Measurements from ENCODE around the gene PCDHGB3. TPM values are rescaled to one million over a fixed set of nuclear protein-coding genes. Genes with fewer than 3 reads are reported as not detected.
A peak's percentile ranks its signal among the peaks of the same experiment; 100 is the strongest.
"Not testable (repeated sequence)": the region's sequence is repeated elsewhere in the genome, so short reads cannot be mapped to it uniquely, and the experiment has no call there.

The PCDHGB3 gene
- total and polyA plus RNA-seq, 2 donors, result 1.4 to 7.3 TPM

DNA sequence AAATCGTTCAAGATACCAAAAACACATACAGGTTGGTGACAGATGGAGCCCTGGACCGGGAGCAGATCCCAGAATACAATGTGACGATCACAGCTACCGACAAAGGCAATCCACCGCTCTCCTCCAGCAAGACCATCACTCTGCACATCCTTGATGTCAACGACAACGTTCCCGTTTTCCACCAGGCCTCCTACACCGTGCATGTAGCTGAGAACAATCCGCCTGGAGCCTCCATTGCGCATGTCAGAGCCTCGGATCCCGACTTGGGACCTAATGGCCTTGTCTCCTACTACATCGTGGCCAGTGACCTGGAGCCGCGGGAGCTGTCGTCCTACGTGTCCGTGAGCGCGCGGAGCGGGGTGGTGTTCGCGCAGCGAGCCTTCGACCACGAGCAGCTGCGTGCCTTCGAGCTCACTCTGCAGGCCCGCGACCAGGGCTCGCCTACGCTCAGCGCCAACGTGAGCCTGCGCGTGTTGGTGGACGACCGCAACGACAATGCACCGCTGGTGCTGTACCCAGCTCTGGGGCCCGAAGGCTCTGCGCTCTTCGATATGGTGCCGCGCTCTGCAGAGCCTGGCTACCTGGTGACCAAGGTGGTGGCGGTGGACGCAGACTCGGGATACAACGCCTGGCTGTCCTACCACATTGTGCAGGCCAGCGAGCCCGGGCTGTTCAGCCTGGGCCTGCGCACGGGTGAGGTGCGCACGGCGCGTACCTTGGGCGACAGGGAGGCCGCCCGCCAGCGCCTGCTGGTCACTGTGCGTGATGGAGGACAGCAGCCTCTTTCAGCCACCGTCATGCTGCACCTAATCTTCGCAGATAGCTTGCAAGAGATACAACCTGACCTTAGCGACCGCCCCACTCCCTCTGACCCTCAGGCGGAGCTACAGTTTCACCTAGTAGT, 1.8 kb downstream of the PCDHGB3 start:
- H3K36me3 ChIP-seq (ENCODE audit: insufficient read depth), result no peaks in the 10 kb centered on the region
- DNase-seq (ENCODE audit: extremely low spot score), result no peak
- no peaks in the 10 kb centered on the region for H3K4me1 ChIP-seq (ENCODE audit: insufficient read depth)
- WGBS, result 32% methylated on average over 69 of the region's 69 CpGs
- H3K4me3 ChIP-seq (ENCODE audit: low read depth, low read length), result no peak overlapping the region
- no peak overlapping the region for H3K27ac ChIP-seq (ENCODE audit: low read depth)

DNA sequence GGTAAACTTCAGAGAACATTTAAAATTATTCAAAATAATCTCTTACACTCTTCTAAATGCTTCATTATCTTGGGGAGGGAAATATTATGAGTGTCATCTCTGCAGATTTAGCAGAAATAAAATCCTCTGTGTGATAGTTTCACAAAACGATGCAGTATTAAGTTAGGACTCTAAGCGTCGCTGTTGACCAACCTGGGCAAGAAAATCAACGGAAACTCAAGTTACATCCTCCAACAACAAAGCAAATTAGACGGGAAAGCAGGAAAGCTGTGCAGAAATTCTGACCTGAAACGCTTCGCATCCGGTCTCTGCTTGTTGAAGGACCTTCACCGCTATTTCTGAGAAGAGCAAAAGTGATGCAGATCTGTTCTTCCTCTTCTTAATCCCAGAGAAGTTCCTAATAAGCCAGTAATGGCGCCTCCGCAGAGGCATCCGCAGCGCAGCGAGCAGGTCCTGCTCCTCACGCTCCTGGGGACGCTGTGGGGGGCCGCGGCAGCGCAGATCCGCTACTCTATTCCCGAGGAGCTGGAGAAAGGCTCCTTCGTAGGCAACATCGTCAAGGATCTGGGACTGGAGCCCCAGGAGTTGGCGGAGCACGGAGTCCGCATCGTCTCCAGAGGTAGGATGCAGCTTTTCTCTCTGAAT, 3.8 kb downstream of the PCDHGB3 start, which contains the start of gene PCDHGA6:
TSS of gene PCDHGA6 (plus strand) at position 219 of the 645 bp plus-strand sequence. CDS start at position 412, 193 bp downstream.
- no peak for DNase-seq (ENCODE audit: extremely low spot score)
- Histone ChIP-seq H3K4me3 (ENCODE audit: low read depth, low read length) (no peak within 1 kb of the TSS), H3K27ac (ENCODE audit: low read depth) (no peak within 1 kb of the TSS), H3K36me3 (ENCODE audit: insufficient read depth) (peaks cover 1% of the 10 kb centered on the region), H3K4me1 (ENCODE audit: insufficient read depth) (no peaks in the 10 kb centered on the region)
- WGBS, result 11% methylated on average over 27 of the region's 27 CpGs

DNA sequence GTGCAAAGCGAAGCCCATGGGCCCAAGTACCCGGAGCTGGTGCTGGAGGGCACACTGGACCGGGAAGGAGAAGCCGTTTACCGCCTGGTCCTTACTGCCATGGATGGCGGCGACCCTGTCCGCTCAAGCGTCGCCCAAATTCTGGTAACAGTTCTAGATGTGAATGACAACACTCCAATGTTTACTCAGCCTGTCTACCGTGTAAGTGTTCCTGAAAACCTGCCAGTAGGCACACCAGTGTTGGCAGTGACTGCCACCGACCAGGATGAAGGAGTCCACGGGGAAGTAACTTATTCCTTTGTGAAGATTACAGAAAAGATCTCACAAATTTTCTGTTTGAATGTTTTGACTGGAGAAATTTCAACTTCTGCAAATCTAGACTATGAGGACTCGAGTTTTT, 4.6 kb downstream of the PCDHGB3 start:
- WGBS, result 59% methylated on average over 14 of the region's 14 CpGs
- H3K4me3 ChIP-seq (ENCODE audit: low read depth, low read length), result no peak overlapping the region
- DNase-seq (ENCODE audit: extremely low spot score), result no peak

DNA sequence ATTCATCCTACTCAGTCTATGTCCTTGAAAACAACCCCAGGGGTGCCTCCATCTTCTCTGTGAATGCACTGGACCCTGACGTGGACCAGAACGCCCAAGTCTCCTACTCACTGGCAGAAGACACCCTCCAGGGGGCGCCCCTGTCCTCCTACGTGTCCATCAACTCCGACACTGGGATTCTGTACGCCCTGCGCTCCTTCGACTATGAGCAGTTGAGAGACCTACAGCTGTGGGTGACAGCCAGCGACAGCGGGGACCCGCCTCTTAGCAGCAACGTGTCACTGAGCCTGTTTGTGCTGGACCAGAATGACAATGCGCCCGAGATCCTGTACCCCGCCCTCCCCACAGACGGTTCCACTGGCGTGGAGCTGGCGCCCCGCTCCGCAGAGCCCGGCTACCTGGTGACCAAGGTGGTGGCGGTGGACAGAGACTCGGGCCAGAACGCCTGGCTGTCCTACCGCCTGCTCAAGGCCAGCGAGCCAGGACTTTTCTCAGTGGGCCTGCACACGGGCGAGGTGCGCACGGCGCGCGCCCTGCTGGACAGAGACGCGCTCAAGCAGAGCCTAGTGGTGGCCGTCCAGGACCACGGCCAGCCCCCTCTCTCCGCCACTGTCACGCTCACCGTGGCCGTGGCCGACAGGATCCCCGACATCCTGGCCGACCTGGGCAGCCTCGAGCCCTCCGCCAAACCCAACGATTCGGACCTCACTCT, 5.6 kb downstream of the PCDHGB3 start:
- not testable (repeated sequence) for H3K36me3 ChIP-seq (ENCODE audit: insufficient read depth); H3K27ac ChIP-seq (ENCODE audit: low read depth); DNase-seq (ENCODE audit: extremely low spot score); H3K4me3 ChIP-seq (ENCODE audit: low read depth, low read length); H3K4me1 ChIP-seq (ENCODE audit: insufficient read depth)
- WGBS, result 49% methylated on average over 43 of the region's 48 CpGs

More for the DNA sequence above, 4.6 kb downstream of the PCDHGB3 start:
- Histone ChIP-seq H3K36me3 (ENCODE audit: insufficient read depth) (peaks cover 1% of the 10 kb centered on the region), H3K27ac (ENCODE audit: low read depth) (no peak overlapping the region), H3K4me1 (ENCODE audit: insufficient read depth) (no peaks in the 10 kb centered on the region)

DNA sequence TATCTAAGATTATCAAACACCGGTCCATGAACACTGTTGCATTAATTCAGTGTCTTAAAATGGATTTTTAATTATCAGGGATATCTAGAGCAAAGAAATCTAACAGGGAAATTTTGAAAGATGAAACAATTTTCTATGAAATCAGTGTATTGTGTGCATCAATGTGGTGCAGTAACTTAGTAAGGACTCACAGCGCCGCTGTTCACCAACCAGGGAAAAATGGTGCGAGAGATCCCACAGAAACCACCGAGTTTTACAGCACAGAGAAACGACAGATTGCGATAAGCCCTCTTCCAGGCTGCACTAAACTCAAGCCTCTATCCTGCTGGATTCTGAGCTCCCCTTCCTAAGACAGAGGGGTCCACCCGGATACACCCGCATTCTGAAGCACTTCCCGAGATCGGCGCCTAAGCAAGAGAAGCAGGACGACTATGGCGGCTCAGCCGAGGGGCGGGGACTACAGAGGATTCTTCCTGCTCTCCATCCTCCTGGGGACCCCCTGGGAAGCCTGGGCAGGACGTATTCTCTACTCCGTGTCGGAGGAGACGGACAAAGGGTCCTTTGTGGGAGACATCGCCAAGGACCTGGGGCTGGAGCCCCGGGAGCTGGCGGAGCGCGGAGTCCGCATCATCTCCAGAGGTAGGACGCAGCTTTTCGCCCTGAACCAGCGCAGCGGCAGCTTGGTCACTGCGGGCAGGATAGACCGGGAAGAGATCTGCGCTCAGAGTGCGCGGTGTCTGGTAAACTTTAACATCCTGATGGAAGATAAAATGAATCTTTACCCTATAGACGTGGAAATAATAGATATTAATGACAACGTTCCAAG, 12.6 kb downstream of the PCDHGB3 start, which contains the start of gene PCDHGA7:
TSS of gene PCDHGA7 (plus strand) at position 274 of the 826 bp plus-strand sequence. CDS start at position 432, 158 bp downstream.
- WGBS, result 13% methylated on average over 37 of the region's 37 CpGs
- no peak for DNase-seq (ENCODE audit: extremely low spot score)
- no peak within 1 kb of the TSS for H3K27ac ChIP-seq (ENCODE audit: low read depth)

DNA sequence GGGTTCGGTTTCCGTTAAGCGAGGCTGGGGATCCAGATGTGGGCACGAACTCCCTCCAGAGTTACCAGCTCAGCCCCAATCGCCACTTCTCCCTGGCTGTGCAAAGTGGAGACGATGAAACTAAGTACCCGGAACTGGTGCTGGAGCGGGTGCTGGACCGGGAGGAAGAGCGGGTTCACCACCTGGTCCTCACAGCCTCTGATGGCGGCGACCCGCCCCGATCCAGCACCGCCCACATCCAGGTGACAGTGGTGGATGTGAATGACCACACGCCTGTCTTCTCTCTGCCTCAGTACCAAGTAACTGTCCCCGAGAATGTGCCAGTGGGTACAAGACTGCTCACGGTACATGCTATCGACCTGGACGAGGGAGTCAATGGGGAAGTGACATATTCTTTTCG, 13.3 kb downstream of the PCDHGB3 start:
- no peak for DNase-seq (ENCODE audit: extremely low spot score)
- Histone ChIP-seq H3K27ac (ENCODE audit: low read depth) (no peak overlapping the region), H3K36me3 (ENCODE audit: insufficient read depth) (no peaks in the 10 kb centered on the region), H3K4me1 (ENCODE audit: insufficient read depth) (no peaks in the 10 kb centered on the region), H3K4me3 (ENCODE audit: low read depth, low read length) (no peak overlapping the region)
- WGBS, result 39% methylated on average over 21 of the region's 21 CpGs

More for the DNA sequence above, 12.6 kb downstream of the PCDHGB3 start, which contains the start of gene PCDHGA7:
- H3K4me3 ChIP-seq (ENCODE audit: low read depth, low read length), result no peak within 1 kb of the TSS
- peaks cover 1% of the 10 kb centered on the region for H3K36me3 ChIP-seq (ENCODE audit: insufficient read depth)
- H3K4me1 ChIP-seq (ENCODE audit: insufficient read depth), result no peaks in the 10 kb centered on the region

DNA sequence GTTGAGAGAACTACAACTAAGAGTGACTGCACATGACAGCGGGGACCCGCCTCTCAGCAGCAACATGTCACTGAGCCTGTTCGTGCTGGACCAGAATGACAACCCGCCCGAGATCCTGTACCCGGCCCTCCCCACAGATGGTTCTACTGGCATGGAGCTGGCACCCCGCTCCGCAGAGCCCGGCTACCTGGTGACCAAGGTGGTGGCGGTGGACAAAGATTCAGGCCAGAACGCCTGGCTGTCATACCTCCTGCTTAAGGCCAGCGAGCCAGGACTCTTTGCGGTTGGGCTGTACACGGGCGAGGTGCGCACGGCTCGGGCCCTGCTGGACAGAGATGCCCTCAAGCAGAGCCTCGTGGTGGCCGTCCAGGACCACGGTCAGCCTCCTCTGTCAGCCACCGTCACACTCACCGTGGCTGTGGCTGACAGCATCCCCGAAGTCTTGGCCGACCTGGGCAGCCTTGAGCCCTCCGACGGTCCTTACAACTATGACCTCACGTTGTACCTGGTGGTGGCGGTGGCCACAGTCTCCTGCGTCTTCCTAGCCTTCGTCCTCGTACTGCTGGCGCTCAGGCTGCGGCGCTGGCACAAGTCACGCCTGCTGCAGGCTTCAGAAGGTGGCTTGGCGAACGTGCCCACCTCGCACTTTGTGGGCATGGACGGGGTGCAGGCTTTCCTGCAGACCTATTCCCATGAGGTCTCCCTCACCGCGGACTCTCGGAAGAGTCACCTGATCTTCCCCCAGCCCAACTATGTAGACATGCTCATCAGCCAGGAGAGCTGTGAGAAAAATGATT, 14.6 kb downstream of the PCDHGB3 start:
- no peak for DNase-seq (ENCODE audit: extremely low spot score)

DNA sequence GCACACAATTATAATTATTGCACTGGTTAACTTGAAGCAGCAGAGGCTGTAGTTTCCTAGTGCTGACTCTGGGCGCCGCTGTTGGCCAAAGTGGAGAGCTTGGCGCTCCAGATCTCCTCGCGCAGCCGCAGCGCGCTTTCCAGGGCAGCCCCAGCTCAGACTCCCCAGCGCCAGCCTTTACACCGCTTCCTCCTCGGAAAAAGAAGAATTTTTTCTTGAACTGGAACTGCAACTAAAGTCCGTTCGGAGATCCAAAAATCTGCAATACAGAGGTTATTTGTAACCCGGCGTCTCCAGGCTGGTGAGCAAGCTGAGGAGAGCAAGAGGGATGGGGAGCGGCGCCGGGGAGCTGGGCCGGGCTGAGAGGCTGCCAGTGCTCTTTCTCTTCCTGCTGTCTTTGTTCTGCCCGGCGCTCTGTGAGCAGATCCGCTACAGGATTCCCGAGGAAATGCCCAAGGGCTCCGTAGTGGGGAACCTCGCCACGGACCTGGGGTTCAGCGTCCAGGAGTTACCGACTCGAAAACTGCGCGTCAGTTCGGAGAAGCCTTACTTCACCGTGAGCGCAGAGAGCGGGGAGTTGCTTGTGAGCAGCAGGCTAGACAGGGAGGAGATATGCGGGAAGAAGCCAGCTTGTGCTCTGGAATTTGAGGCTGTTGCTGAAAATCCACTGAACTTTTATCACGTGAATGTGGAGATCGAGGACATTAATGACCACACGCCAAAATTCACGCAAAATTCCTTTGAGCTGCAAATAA, 17.7 kb downstream of the PCDHGB3 start, which contains the start of gene PCDHGB4:
TSS of gene PCDHGB4 (plus strand) at position 142 of the 755 bp plus-strand sequence. CDS start at position 329, 187 bp downstream.
- not testable (repeated sequence) for DNase-seq (ENCODE audit: extremely low spot score); H3K27ac ChIP-seq (ENCODE audit: low read depth); H3K36me3 ChIP-seq (ENCODE audit: insufficient read depth); H3K4me1 ChIP-seq (ENCODE audit: insufficient read depth)
- WGBS, result 9% methylated on average over 19 of the region's 40 CpGs
- peak within 1 kb of the TSS; percentile 23 for H3K4me3 ChIP-seq (ENCODE audit: low read depth, low read length)

More for the DNA sequence above, 14.6 kb downstream of the PCDHGB3 start:
- no peak overlapping the region for H3K4me3 ChIP-seq (ENCODE audit: low read depth, low read length)
- H3K36me3 ChIP-seq (ENCODE audit: insufficient read depth), result no peaks in the 10 kb centered on the region
- 50% methylated on average over 43 of the region's 43 CpGs for WGBS
- H3K4me1 ChIP-seq (ENCODE audit: insufficient read depth), result no peaks in the 10 kb centered on the region
- H3K27ac ChIP-seq (ENCODE audit: low read depth), result no peak overlapping the region

DNA sequence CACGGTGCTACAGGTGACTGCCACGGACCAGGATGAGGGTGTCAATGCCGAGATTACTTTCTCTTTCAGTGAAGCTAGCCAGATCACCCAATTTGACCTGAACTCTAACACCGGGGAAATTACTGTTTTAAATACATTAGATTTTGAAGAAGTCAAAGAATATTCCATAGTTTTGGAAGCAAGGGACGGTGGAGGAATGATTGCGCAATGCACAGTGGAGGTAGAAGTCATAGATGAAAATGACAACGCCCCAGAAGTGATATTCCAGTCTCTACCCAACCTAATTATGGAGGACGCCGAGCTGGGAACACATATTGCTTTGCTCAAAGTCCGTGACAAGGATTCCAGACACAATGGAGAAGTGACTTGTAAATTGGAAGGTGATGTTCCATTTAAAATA, 18.6 kb downstream of the PCDHGB3 start:
- Histone ChIP-seq H3K27ac (ENCODE audit: low read depth) (no peak overlapping the region), H3K4me1 (ENCODE audit: insufficient read depth) (no peaks in the 10 kb centered on the region), H3K36me3 (ENCODE audit: insufficient read depth) (no peaks in the 10 kb centered on the region), H3K4me3 (ENCODE audit: low read depth, low read length) (no peak overlapping the region)
- no peak for DNase-seq (ENCODE audit: extremely low spot score)
- WGBS, result 46% methylated on average over 10 of the region's 10 CpGs

DNA sequence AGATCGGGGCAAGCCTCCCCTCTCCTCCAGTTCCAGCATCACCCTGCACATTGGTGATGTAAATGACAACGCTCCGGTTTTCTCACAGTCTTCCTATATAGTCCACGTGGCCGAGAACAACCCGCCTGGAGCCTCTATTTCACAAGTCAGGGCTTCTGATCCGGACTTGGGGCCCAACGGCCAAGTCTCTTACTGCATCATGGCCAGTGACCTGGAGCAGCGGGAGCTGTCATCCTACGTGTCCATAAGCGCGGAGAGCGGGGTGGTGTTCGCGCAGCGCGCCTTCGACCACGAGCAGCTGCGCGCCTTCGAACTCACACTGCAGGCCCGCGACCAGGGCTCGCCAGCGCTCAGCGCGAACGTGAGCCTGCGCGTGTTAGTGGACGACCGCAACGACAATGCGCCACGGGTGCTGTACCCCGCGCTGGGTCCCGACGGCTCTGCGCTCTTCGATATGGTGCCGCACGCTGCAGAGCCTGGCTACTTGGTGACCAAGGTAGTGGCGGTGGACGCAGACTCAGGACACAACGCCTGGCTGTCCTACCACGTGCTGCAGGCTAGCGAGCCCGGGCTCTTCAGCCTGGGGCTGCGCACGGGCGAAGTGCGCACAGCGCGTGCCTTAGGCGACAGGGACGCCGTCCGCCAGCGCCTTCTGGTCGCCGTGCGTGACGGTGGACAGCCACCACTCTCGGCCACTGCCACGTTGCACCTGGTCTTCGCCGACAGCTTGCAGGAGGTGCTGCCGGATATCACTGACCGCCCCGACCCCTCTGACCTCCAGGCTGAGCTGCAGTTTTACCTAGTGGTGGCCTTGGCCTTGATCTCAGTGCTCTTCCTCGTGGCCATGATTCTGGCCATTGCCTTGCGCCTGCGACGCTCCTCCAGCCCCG, 19.4 kb downstream of the PCDHGB3 start:
- Histone ChIP-seq H3K4me3 (ENCODE audit: low read depth, low read length) (no peak overlapping the region), H3K27ac (ENCODE audit: low read depth) (no peak overlapping the region), H3K36me3 (ENCODE audit: insufficient read depth) (no peaks in the 10 kb centered on the region), H3K4me1 (ENCODE audit: insufficient read depth) (no peaks in the 10 kb centered on the region)
- DNase-seq (ENCODE audit: extremely low spot score), result no peak
- 33% methylated on average over 77 of the region's 77 CpGs for WGBS

All from urinary bladder (tissue), 4 donors.